Retinal pigment epithelial cell (primary cell): Measurements from ENCODE around the gene RGS11.
"Not testable (repeated sequence)": the region's sequence is repeated elsewhere in the genome, so short reads cannot be mapped to it uniquely, and the experiment has no call there.

Experiments
- DNase-seq: peaks from one replicate; pipeline ENCODE4 v3.0.0-alpha.2; 2010; ENCODE audit warnings: low read depth
- H3K4me3 ChIP-seq: 2 replicates; pipeline ENCODE4 v1.5.1; 2011; ENCODE audit warnings: mild to moderate bottlenecking, low read length, control low read depth, moderate library complexity
- CTCF ChIP-seq: conservative IDR thresholded peaks from 2 replicates; pipeline ENCODE4 v1.5.1; 2011; ENCODE audit warnings: low read depth, low read length, control low read depth, inconsistent platforms

The RGS11 gene

GRCh38 chr16:240559-240958, 35.2 kb downstream of the RGS11 start:
- H3K4me3 ChIP-seq, result no peak overlapping the region
- DNase-seq, result no peak
- TF ChIP-seq CTCF, result no peak

- no peak overlapping the region for H3K4me3 ChIP-seq
- no peak for DNase-seq
- no peak for TF ChIP-seq CTCF
Observed at GRCh38 chr16:239948-240277, 35.8 kb downstream of the RGS11 start.

GRCh38 chr16:234468-235305, 41.1 kb downstream of the RGS11 start, which contains the start of gene FAM234A:
FAM234A (plus strand) TSS chr16:234821; CDS start chr16:254414, 19,593 bp downstream.
- peak; percentile 56 for DNase-seq
- H3K4me3 ChIP-seq, result peak within 1 kb of the TSS; percentile 93
- TF ChIP-seq CTCF, result peak; percentile 35

- no peak for DNase-seq
- H3K4me3 ChIP-seq, result no peak overlapping the region
- no peak for TF ChIP-seq CTCF
Observed at GRCh38 chr16:230949-231348, 44.8 kb downstream of the RGS11 start.

- not testable (repeated sequence) for H3K4me3 ChIP-seq, DNase-seq
Observed at GRCh38 chr16:230351-230750, 45.4 kb downstream of the RGS11 start.

GRCh38 chr16:229731-230281, 45.9 kb downstream of the RGS11 start:
- H3K4me3 ChIP-seq, result peak overlapping the region; percentile 62
- no peak for DNase-seq
- no peak for TF ChIP-seq CTCF

GRCh38 chr16:228852-229730, 46.7 kb downstream of the RGS11 start, which contains the start of gene LUC7L:
LUC7L (minus strand) TSS chr16:229449; CDS start chr16:229339, 110 bp downstream.
- no peak for TF ChIP-seq CTCF
- DNase-seq, result peak; percentile 39
- H3K4me3 ChIP-seq, result peak within 1 kb of the TSS; percentile 62
